ENCODE data around the gene HERC2. TPM values are rescaled to one million over a fixed set of nuclear protein-coding genes. Genes with fewer than 3 reads are reported as not detected.

The HERC2 gene
- total RNA-seq, 2 experiments from 2014 or later, result 36.0 to 36.5 TPM

DNA sequence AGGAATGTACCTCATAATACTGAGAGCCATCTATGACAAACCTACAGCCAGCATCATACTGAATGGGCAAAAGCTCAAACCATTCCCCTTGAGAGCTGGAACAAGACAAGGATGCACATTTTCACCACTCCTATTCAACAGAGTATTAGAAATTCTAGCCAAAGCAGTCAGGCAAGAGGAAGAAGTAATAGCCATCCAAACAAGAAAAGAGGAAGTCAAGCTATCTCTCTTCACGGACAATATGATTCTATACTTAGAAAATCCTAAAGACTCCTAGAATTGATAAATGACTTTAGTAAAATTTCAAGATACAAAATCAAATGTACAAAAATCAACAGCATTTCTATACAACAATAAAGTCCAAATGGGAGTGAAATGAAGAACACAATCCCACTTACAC lies 253.0 kb downstream of the HERC2 start:
- Histone ChIP-seq H3K9me3 (ENCODE audit: control insufficient read depth in 1 of 2, insufficient read depth in 1 of 2, low read length in 2 of 2) (peaks cover 4 to 16% of the 10 kb centered on the region in 2 experiments), H3K27ac (ENCODE audit: low read depth in 1 of 2, low read length in 2 of 2) (no peak overlapping the region), H3K4me1 (ENCODE audit: insufficient read depth, low read length) (no peaks in the 10 kb centered on the region), H3K27me3 (ENCODE audit: control insufficient read depth in 1 of 2, insufficient read depth in 2 of 2, low read length in 2 of 2) (no peaks in the 10 kb centered on the region), H3K36me3 (ENCODE audit: insufficient read depth, low read length) (no peaks in the 10 kb centered on the region), H3K4me3 (ENCODE audit: low read length) (no peak overlapping the region)
- no peak overlapping the region for H3K27ac Mint-ChIP-seq
- H3K4me3 Mint-ChIP-seq, result no peak overlapping the region
- ChIA-PET CTCF (no interaction called here), POLR2A (no interaction called here)
- H3K27me3 Mint-ChIP-seq, result peaks cover 39% of the 10 kb centered on the region
- no peaks in the 10 kb centered on the region for H3K36me3 Mint-ChIP-seq (ENCODE audit: low read depth)
- no peak for DNase-seq
- TF ChIP-seq, protein P1, sequence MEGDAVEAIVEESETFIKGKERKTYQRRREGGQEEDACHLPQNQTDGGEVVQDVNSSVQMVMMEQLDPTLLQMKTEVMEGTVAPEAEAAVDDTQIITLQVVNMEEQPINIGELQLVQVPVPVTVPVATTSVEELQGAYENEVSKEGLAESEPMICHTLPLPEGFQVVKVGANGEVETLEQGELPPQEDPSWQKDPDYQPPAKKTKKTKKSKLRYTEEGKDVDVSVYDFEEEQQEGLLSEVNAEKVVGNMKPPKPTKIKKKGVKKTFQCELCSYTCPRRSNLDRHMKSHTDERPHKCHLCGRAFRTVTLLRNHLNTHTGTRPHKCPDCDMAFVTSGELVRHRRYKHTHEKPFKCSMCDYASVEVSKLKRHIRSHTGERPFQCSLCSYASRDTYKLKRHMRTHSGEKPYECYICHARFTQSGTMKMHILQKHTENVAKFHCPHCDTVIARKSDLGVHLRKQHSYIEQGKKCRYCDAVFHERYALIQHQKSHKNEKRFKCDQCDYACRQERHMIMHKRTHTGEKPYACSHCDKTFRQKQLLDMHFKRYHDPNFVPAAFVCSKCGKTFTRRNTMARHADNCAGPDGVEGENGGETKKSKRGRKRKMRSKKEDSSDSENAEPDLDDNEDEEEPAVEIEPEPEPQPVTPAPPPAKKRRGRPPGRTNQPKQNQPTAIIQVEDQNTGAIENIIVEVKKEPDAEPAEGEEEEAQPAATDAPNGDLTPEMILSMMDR (IDR thresholded peaks at IDR 0.05), result no peak
- H3K4me1 Mint-ChIP-seq (ENCODE audit: low read depth), result no peaks in the 10 kb centered on the region
- ATAC-seq (ENCODE audit: poor library complexity), result no peak
- H3K9me3 Mint-ChIP-seq, result peaks cover 2% of the 10 kb centered on the region
- intact Hi-C loops (cut with DNase I, micrococcal nuclease), result no loop called here

DNA sequence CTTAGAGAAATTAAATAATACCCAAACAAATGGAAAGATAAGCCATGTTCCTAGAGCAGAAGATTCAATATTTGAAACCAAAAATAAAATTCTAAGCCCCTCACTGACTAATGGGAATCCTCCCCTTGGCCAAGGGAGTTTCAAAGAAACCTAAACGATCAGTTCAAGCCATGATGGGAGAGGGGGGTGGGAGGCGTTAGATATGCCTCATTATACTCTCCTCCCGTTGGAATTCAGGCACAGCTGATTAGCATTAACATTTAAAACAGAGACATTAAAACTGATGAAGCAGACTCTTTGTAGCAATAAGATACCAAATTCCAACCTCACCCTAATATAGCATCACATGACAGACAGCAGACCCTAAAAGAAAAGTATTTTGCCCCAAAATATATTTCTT lies 255.7 kb downstream of the HERC2 start:
- CTCF ChIA-PET, result no interaction called here

More for the DNA sequence above, 255.7 kb downstream of the HERC2 start:
- POLR2A ChIA-PET, result no interaction called here
- intact Hi-C loops (cut with DNase I, micrococcal nuclease), result no loop called here
- Mint-ChIP-seq H3K4me1 (ENCODE audit: low read depth) (no peaks in the 10 kb centered on the region), H3K27me3 (peaks cover 31% of the 10 kb centered on the region), H3K36me3 (ENCODE audit: low read depth) (no peaks in the 10 kb centered on the region), H3K9me3 (peaks cover 9% of the 10 kb centered on the region), H3K27ac (no peak overlapping the region), H3K4me3 (no peak overlapping the region)
- ATAC-seq (ENCODE audit: poor library complexity), result no peak
- H3K36me3 ChIP-seq (ENCODE audit: insufficient read depth, low read length), result no peaks in the 10 kb centered on the region
- no peaks in the 10 kb centered on the region for H3K4me1 ChIP-seq (ENCODE audit: insufficient read depth, low read length)
- H3K27me3 ChIP-seq (ENCODE audit: control insufficient read depth in 1 of 2, insufficient read depth in 2 of 2, low read length in 2 of 2), result no peaks in the 10 kb centered on the region
- H3K4me3 ChIP-seq (ENCODE audit: low read length), result no peak overlapping the region
- TF ChIP-seq, protein P1 (IDR thresholded peaks at IDR 0.05), result no peak
- peaks cover 0 to 23% of the 10 kb centered on the region in 2 experiments for H3K9me3 ChIP-seq (ENCODE audit: control insufficient read depth in 1 of 2, insufficient read depth in 1 of 2, low read length in 2 of 2)
- H3K27ac ChIP-seq (ENCODE audit: low read depth in 1 of 2, low read length in 2 of 2), result no peak overlapping the region
- no peak for DNase-seq

Other genes starting within 250 kb of the HERC2 start
- gene OCA2, start 222.9 kb downstream of the HERC2 start, total RNA-seq, result not detected
- not detected for gene GOLGA6L24, start 35.9 kb upstream of the HERC2 start, total RNA-seq
- gene GOLGA8F, start 56.5 kb upstream of the HERC2 start, total RNA-seq, result not detected
- not detected for gene GOLGA8G, start 210.8 kb upstream of the HERC2 start, total RNA-seq
- not detected for gene GOLGA6L25, start 231.4 kb upstream of the HERC2 start, total RNA-seq

All from CD4-positive, alpha-beta T cell (primary cell).